Right lobe of liver (tissue), 6 donors: Measurements from ENCODE around the gene PAFAH1B2. TPM values are rescaled to one million over a fixed set of nuclear protein-coding genes. Genes with fewer than 3 reads are reported as not detected.

Source experiments
- ATAC-seq, 4 donors: fragments of 200-7000 bp; cut with Tn5 transposase; one replicate each; pipeline ENCODE4 v1.9.1; 2020; ENCODE audit warnings: mild to moderate bottlenecking in 4 of 4, moderate library complexity in 4 of 4
- DNase-seq, 3 donors: peaks; one replicate each; pipeline ENCODE4 v3.0.0-alpha.2; 2020
- H3K27ac ChIP-seq, 3 donors: fragments of 200-600 bp; one replicate each; pipeline ENCODE4 v1.8.0; 2022
- H3K27me3 ChIP-seq, 2 donors: fragments of 200-600 bp; one replicate each; pipeline ENCODE4 v1.8.0; 2022
- H3K36me3 ChIP-seq, 4 donors: fragments of 200-600 bp; sonication (generic) in 1 of 4; one replicate each; pipeline versions ENCODE4 v1.5.1 to v1.8.0; 2017 to 2022; ENCODE audit warnings: control low read depth in 1 of 4
- H3K4me1 ChIP-seq, 4 donors: fragments of 200-600 bp; sonication (generic) in 1 of 4; one replicate each; pipeline versions ENCODE4 v1.5.1 to v1.8.0; 2017 to 2022; ENCODE audit warnings: control low read depth in 1 of 4
- H3K4me3 ChIP-seq, 3 donors: fragments of 200-600 bp; one replicate each; pipeline ENCODE4 v1.8.0; 2022
- H3K9me3 ChIP-seq, 4 donors: fragments of 200-600 bp; sonication (generic) in 1 of 4; one replicate each; pipeline versions ENCODE4 v1.5.1 to v1.8.0; 2017 to 2022; ENCODE audit warnings: control low read depth in 1 of 4
- POLR2A ChIP-seq: fragments of 450-650 bp; IDR thresholded peaks from one replicate; pipeline ENCODE4 v1.6.1; 2017; ENCODE audit warnings: antibody characterized with exemption, mild to moderate bottlenecking
- WGBS: methylation state at CpG from one replicate; pipeline ENCODE4 v1.1.6; 2018; ENCODE audit warnings: low coverage, low lambda C conversion rate; ENCODE audit not compliant: insufficient coverage; ENCODE audit errors: missing lambda C conversion rate; 5-methylcytosine and 5-hydroxymethylcytosine counted together
- intact Hi-C, 2 donors: fragments of 100-400 bp; cut with DNase I; formaldehyde crosslinking; loops; one replicate each; pipeline versions ENCODE4 v1.11.2 to v1.14.1; 2022
- total RNA-seq, 6 experiments: library from RNA; depleted of rRNA in 2 of 6; stranded (reverse); fragments of >200 nt in 2 of 6; fragmentation: NEBNext Ultra II Directional in 3 of 6; extraction: Animal tissue kit (Norgen Biotek cat#: 25700) in 3 of 6; gene quantifications; one replicate each; pipeline versions ENCODE4 v1.1.0 to v1.2.4, GENCODE V29; 2016 to 2023
- TF ChIP-seq, protein P1 (sequence below), 4 donors: fragments of 200-600 bp in 3 of 4; fragments of 450-650 bp in 1 of 4; IDR thresholded peaks; one replicate each; pipeline versions ENCODE4 v1.5.1 to v1.8.0; 2016 to 2022; ENCODE audit warnings: antibody characterized with exemption in 4 of 4, mild to moderate bottlenecking in 2 of 4
- donor health status: DM: no; HTN: yes; CAD: no.
- donor health status: DM: no; HTN: no; CAD: no.
- donor health status: DM: no; HTN: no; CAD: no.
- donor health status: DM: no; HTN: yes; CAD: no.
- donor health status: DM: no; HTN: yes; CAD: no.

The PAFAH1B2 gene
- total RNA-seq, 6 experiments from 2014 or later, result 22.2 to 39.1 (median 29.3) TPM

GRCh38 chr11:117121176-117121575 lies 22.9 kb upstream of the PAFAH1B2 start:
- Histone ChIP-seq H3K36me3 (no peaks in the 10 kb centered on the region), H3K27me3 (no peaks in the 10 kb centered on the region), H3K4me3 (no peak overlapping the region), H3K9me3 (no peaks in the 10 kb centered on the region), H3K27ac (no peak overlapping the region), H3K4me1 (no peaks in the 10 kb centered on the region)
- ATAC-seq (no peak), DNase-seq (no peak)
- TF ChIP-seq, protein P1, sequence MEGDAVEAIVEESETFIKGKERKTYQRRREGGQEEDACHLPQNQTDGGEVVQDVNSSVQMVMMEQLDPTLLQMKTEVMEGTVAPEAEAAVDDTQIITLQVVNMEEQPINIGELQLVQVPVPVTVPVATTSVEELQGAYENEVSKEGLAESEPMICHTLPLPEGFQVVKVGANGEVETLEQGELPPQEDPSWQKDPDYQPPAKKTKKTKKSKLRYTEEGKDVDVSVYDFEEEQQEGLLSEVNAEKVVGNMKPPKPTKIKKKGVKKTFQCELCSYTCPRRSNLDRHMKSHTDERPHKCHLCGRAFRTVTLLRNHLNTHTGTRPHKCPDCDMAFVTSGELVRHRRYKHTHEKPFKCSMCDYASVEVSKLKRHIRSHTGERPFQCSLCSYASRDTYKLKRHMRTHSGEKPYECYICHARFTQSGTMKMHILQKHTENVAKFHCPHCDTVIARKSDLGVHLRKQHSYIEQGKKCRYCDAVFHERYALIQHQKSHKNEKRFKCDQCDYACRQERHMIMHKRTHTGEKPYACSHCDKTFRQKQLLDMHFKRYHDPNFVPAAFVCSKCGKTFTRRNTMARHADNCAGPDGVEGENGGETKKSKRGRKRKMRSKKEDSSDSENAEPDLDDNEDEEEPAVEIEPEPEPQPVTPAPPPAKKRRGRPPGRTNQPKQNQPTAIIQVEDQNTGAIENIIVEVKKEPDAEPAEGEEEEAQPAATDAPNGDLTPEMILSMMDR (IDR thresholded peaks at IDR 0.05), result no peak
- no peak for TF ChIP-seq POLR2A
- intact Hi-C loops, result no loop called here

DNA sequence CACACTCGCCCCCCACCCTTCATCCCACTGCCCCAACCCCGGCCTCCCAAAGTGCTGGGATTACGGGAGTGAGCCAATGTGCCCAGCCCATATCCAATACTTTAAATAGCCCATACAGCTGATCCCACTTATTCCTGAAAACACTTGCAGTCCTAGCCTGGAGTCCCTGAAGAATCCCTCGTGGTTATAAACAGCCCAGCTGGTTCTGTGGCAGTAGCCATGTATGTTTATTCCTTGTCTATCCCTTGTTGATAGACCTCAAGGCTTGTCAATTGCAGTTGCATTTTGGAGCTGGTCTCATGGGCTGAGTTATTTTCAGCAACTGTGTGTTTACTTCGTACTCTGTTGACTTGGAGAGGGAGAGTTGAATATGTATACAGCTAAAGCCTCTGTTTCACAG lies 21.5 kb upstream of the PAFAH1B2 start:
- H3K36me3 ChIP-seq, result no peaks in the 10 kb centered on the region
- 73% methylated on average over 5 of the region's 5 CpGs for WGBS
- H3K4me1 ChIP-seq, result no peaks in the 10 kb centered on the region
- H3K9me3 ChIP-seq, result no peaks in the 10 kb centered on the region
- DNase-seq (no peak), ATAC-seq (no peak)
- H3K27me3 ChIP-seq, result no peaks in the 10 kb centered on the region
- intact Hi-C loops, result no loop called here
- H3K4me3 ChIP-seq, result no peak overlapping the region
- TF ChIP-seq, protein P1 (IDR thresholded peaks at IDR 0.05), result no peak
- TF ChIP-seq POLR2A, result no peak
- H3K27ac ChIP-seq, result no peak overlapping the region

DNA sequence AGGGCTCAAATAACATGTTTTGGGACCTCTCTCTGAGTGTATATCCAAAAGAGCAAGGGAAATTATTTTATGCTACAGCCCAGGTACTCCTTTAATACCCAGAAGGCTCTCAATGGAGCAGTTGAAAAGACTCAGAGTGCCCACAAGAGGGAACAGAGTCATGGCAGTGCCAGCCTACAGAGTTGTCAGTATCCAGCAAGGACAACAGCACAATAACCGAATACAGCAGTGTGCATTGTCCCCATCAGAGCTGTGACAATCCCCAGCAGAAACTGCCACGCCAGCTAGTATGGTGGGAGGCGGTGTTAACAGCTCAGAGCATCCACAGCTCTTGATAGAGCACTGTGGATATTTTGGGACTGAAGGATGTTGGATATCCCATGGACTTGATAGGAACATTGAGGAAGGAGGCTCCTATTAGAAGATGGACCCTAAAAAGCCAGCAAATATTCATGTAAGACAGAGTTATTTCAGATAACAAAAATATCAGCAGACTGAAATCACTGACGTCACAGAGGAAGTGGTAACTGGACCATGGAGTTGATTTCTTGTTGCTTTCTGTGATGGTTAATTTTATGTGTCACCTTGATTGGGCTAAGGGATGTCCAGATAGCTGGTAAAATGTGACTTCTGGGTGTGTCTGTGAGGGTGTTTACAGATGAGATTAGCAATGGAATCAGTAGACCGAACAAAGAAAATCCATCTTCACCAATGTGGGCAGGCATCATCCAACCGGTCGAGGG lies 17.7 kb upstream of the PAFAH1B2 start:
- no peak for DNase-seq
- no peak overlapping the region for H3K4me3 ChIP-seq
- intact Hi-C loops, result no loop called here
- ATAC-seq, result no peak
- H3K9me3 ChIP-seq, result no peaks in the 10 kb centered on the region
- H3K36me3 ChIP-seq, result no peaks in the 10 kb centered on the region
- peaks cover 0 to 4% (median 0%) of the 10 kb centered on the region in 4 donors for H3K4me1 ChIP-seq
- no peak for TF ChIP-seq POLR2A
- TF ChIP-seq, protein P1 (IDR thresholded peaks at IDR 0.05), result no peak
- H3K27me3 ChIP-seq, result no peaks in the 10 kb centered on the region
- 88% methylated on average over 7 of the region's 7 CpGs for WGBS
- H3K27ac ChIP-seq, result no peak overlapping the region

DNA sequence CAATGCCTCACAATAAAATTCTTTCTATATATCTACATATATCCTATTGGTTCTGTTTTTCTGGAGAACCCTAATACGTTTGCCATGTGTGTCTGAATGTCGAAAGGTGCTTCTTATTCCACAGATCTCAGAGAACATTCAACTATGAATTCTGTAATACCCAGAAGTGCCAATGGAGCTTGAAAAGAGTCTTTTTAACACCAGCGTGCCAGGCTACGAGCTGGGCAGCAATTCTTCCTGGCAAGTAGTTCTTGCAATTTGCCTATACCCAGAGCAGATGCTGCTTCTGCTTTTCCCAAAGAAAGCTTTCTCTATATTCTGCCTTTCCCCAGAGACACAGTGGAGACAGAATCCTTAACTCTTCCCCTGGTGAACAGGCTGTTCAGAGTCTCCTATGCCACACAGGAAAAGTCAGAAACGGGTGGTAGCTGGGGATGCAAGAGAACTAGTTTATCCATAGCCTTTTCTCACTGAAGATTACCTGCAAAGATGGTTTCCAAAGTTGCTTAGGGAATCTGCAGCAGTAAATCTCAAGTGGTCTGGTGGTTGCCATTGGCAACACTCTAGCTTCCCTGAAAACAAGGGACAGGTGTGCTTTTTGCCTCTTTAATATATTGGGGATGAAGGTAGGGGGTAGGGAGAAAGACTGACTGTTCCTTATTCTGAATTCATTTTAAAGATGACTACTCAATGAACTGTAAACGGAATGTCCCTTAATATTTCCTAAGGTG lies 16.8 kb upstream of the PAFAH1B2 start:
- H3K9me3 ChIP-seq, result no peaks in the 10 kb centered on the region
- H3K36me3 ChIP-seq, result no peaks in the 10 kb centered on the region
- WGBS, result 71% methylated on average over 6 of the region's 6 CpGs
- DNase-seq, result no peak
- intact Hi-C loops, result no loop called here
- no peak overlapping the region for H3K27ac ChIP-seq
- no peak for TF ChIP-seq POLR2A
- TF ChIP-seq, protein P1 (IDR thresholded peaks at IDR 0.05), result no peak
- no peaks in the 10 kb centered on the region for H3K27me3 ChIP-seq
- no peak for ATAC-seq
- peaks cover 0 to 4% (median 0%) of the 10 kb centered on the region in 4 donors for H3K4me1 ChIP-seq
- H3K4me3 ChIP-seq, result no peak overlapping the region
